Occipital lobe (tissue), 2 donors: ENCODE results near the gene GRID2. TPM values are rescaled to one million over a fixed set of nuclear protein-coding genes. Genes with fewer than 3 reads are reported as not detected.
"Not testable (repeated sequence)": the region's sequence is repeated elsewhere in the genome, so short reads cannot be mapped to it uniquely, and the experiment has no call there.

Experiments
- DNase-seq: peaks from one replicate; lab custom pipeline; 2025; lab: John Stamatoyannopoulos, UW
- total RNA-seq: library from RNA; depleted of rRNA; stranded (reverse); fragments of >200 nt; gene quantifications from one replicate; pipeline ENCODE4 v1.2.3, GENCODE V29; 2014

GRID2 gene
- total RNA-seq, 1 donor from 2014 or later = 21.8 TPM

DNA sequence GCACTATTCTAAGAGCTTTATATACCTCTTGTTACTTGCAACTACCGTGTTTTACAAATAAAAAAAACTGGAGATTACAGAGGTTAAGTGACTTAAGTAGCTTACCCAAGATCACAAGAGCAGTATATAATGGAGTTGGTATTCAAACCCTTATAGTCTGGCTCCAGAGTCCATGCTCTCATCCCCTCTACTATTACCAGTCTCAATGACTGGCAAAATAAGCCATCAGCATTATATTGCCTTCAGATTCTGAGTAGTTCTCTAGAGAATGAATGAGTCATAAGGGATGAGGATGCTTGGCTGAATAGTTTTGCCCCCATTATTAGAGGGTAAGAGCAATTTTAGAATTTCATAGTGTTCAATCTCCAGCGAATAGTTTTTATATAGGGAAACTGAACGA lies 1354.7 kb downstream of the GRID2 start:
- no peak for DNase-seq

DNA sequence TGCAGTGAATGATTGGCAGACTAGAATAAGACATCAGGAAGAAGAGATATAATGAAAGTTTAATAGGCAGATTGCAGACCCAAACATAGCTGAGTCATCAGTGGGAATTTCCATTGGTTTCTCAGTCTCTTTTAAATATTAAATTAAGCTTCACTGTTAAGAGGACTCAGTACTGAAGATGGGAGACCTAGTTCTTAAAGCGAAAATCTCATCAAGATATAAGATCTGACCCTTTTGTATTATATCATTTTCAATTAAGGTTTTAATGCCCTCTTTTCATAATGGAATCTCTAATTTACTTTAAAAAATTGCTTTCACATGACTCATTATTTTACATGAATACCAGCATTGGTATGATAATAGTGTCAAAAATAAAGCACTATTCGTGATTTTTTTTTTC lies 1355.9 kb downstream of the GRID2 start:
- no peak for DNase-seq

DNA sequence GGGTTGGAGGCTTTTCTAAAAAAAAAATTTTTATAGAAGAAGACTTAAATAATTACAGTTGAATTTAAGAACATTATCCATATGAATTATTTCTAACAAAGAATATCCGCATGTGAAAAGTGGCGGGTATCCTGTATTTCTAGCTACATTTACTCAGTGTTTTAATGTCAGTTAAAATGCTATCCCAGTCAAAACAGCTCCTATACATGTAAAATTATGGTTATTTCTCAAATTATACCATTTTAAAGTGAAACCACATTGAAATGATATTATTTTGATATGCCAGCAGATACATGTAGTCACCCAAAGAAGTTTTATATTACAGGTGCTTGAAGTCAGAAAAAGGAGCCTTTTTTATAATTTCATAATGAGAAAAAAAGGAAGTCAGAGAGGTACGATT lies 1356.3 kb downstream of the GRID2 start:
- DNase-seq = no peak

DNA sequence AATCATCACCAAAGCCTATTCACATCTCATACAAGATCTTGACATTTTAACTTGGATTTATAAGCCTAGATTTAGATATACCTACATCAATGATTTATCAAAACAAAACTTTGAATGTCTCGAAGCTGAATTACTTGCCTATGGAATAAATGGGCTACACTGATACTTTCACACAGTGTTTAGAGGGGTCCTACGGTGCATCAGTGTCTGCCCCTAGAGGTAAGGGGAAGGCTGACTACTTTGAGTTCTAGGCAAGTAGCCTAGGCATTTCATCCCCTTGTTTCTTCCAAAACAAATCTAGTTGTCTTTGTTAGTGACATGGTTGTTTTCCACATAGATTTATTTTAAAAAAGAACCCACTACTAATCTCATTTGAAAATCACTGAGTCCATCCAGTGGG lies 1366.7 kb downstream of the GRID2 start:
- no peak for DNase-seq

DNA sequence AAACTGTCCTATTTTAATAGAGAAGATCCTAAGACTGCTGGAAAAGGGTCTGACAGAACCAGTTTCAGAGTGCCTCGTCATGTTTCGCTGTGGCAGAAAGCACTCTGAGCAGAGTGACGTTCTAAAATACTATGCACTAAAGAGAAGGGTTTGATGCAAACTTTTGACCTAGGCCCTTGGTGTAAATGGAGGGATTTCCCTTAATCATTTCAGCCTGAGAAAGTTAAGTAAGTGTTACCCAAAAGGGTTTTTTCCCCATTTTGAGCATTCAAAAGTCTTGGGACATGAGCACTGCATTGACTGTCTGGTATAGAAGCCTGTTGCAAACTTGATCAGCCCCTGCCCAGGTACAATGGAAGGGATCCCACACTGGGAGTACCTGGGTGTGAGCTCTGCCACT lies 1367.3 kb downstream of the GRID2 start:
- no peak for DNase-seq

DNA sequence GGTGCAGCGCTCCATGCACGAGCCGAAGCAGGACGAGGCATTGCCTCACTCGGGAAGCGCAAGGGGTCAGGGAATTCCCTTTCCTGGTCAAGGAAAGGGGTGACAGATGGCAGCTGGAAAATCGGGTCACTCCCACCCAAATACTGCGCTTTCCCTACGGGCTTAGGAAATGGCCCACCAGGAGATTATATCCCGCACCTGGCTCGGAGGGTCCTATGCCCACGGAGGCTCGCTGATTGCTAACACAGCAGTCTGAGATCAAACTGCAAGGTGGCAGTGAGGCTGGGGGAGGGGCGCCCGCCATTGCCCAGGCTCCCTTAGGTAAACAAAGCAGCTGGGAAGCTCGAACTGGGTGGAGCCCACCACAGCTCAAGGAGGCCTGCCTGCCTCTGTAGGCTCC lies 1373.2 kb downstream of the GRID2 start:
- DNase-seq = not testable (repeated sequence)

DNA sequence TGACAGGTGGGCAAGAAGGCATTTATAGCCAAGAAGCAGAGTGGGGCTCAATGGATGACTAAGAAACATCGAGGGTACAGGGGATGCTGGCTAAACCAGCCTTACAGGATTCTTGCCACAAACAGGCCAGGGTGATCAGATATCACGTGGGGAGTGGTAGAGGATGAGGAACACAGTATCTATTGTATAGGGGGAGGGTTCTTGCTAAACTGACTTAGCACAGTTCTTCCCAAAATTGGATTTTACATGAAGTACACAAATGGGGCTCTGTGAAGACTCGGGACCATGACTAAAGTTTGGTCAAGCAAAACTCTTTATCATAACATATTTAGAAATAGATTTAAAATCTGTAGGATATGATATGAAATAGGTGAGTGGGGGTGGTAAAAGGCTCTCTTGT lies 1380.8 kb downstream of the GRID2 start:
- no peak for DNase-seq

DNA sequence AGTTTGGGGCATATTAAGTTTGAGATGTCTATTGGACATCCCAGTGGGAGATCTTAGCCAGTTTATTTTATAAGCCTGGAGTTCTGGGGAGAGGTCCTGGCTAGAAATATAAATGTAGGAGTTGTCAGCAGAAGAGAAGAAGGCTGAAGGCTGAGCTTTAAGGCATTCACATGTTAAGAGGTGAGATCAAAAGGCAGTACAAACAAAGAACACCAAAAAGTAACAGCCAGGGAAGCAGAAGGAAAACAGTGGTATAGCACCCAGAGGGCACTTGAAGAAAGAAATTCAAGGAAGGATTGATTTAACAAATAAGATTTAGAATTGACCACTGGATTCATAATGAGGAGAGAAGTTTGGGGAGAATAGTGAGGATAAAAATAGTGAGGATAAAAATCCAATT lies 1383.5 kb downstream of the GRID2 start:
- DNase-seq = no peak

DNA sequence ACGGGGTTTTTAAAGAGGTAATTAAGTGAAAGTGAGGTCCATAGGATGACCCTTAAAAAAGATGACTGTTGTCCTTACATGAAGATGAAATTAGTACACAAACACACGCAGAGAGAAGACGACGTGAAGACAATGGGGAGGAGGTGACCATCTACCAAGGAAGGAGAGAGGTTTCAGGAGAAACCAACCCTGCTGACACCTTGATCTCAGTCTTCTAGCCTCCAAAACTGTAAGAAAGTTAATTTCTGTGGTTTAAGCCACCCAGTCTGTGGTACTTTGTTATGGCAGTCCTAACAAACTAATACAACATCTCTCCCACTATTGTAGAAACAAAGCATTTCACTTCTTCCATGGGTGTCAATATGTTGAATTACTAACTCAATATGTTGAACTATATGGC lies 1385.2 kb downstream of the GRID2 start:
- no peak for DNase-seq

DNA sequence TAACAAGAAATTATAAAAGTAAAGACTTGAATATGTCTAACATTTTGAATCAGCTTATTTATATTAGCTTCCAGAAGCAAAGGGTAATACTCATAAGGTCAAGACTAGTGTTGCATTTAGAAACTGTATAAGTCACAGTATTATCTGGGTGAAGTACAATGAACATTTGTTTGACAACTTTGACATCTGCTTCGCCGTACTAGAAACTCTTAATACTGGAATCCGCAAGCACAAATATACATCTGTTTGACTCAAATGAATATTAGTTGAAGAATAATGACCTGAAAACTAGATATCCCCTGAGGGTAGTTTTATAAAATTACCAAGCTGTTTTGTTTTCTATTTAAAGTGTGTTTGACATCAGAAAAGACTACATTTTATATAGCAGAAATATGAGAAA lies 1389.4 kb downstream of the GRID2 start:
- no peak for DNase-seq

DNA sequence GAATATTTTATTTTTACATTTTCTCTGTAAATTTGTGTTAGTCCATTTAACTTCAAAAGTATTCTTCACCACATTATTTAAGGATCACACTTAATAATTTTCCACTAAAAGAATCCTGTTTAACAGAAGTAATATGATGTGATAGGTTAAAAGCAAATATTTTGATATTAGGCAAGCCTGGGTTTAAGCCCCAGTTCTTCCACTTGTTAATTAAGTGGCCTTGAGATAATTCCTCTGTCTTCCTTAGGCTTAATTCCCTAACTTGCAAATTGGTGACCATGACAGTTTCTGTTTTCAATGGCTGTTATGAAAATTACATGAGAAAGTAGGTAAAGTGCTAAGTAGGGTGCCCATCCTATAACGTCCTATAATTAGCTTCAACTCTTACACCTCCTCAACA lies 1394.9 kb downstream of the GRID2 start:
- no peak for DNase-seq

DNA sequence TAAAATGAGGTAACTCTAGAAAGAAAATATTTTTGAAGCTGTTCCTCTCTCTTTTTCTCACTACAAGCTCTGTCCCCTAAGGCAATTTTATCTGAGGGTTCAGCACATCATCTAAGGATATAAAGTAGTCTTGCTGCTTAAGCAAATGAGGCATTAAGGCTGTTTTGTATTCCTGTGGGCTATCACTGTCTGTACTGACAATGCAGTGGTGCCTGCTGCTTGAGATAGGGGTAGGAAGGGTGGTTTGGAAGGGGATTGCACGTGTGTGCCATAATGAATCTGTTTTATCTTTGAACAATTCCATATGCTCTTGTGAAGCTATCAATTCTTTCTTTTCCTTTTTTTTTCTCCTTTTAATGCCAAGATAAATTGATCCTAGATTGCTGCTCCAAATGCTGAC lies 1396.8 kb downstream of the GRID2 start:
- DNase-seq = no peak

DNA sequence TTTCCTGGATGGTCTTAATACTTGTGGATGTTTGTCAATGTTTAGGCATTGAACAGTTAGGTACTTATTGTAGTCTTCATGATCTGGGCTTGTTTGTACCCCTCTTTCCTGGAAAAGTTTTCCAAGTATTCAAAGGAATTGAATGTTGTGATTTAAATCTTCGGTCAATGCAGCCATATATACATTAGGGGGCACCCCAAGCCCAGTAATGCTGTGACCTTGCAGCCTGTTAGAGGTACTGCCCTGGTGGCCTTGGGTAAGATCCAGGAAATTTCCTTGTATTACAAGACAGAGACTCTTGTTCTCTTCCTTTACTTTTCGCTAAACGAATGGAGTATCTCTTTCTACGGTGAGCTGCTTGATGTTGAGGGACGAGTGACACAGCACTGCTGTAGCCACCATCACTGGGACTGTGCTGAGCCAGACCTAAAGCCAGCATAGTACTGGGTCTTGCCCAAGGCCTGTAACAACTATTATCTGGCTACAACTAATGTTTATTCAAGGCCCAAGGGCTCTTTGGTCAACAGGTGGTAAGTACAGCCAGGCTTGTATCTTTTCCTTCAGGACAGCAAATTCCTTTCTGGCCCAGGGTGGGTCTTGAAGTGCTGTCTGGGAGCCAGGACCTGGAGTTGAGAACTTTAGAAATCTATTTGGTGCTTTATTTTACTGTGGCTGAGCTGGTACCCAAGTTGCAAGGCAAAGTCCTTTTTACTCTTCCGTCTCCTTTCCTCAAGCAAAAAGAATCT lies 1406.5 kb downstream of the GRID2 start:
- DNase-seq = no peak

DNA sequence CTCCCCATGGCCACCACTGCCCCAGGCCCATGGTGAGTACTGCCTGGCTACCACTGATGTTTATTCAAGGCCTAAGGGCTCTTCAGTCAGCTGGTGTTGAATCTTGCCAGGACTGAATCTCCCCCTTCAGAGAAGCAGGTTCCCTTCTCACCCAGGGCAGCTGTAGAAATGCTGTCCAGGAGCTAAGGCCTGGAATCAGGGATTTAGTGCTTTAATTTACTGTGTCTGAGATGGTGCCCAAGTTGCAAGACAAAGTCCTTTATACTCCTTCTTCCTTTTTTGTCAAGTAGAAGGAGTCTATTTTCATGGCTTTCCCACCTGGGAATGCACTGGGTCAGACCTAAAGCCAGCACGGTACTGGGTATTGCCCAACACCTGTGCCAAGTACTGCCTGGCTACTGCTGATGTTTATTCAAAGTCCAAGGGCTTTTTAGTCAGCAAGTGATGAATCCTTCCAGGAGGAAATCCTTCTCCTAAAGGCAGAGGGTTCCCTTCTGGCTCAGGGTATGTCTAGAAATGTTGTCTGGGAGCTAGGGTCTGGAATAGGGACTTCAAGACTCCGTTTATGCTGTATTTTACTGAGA lies 1407.2 kb downstream of the GRID2 start:
- DNase-seq = no peak

DNA sequence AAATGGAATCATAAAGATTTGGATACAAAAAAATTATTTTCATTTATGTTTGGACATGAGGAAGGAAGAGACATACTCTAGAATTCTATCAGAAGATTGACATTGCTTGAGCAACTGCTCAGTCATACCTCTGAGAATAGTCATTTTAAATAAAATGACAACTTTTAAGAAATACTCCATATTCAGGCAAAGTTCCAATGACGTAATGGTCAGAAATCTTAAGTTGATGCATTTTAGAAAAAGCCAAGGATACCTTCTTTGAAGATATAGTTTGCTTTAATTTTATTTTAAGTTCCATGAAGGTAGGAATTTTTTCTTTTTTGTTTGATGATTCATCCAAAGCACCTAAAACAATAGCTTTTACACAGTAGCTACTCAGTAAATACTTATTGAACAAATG lies 1414.5 kb downstream of the GRID2 start:
- no peak for DNase-seq

DNA sequence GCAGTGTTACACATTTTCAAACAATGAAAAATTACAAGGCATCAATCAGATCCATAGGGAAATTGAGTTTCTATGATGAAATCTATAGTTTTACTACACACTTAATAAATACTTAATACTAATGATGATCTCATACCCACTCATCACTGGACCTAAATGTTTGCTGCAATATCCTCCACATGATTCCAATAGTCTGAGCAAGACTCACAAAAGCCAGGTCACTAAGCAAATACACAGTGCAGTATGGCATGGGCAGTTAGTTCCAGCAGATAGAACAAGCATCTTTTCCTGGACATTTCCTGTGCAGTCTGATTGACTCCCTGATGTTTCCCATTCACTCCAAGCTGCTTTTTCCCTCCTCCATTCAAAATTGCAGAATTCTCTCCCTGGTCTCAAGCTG lies 1415.8 kb downstream of the GRID2 start:
- DNase-seq = no peak

DNA sequence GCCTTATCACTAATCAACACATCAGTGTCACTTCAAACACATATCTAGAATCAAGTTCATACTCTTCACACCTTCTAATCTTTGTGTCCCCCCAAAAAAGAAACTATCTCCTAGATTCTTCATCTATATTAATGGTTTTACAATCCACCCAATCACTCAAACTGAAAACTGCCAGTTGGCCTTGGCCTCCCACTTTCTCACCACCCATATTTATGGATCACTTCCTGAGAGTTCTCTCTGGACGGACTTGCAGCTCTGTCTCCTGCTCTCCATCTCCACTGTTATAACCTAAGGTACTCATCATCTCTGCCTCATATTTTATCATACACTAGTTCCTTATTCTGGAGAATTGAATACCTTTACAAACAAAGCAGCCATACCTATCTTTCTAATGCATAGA lies 1418.7 kb downstream of the GRID2 start:
- no peak for DNase-seq

DNA sequence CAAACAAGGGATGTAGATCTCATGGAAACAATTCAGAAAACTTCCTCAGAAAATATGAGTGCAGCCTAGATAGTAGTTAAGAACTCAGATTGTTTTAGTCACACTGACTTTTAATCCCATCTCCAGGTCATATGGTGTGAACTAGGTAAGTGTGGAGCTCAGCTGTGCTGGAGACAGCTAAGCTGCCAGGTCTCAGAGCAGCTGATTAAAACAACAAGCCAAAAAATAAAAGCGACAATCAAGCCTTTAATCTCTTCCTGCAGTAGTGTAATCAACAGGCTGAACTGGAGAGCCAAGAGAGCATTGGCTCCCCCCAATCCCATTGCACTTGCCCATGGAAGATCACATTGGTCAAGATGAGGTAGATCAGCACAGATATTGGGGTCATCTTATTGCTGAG lies 1426.5 kb downstream of the GRID2 start:
- DNase-seq = no peak

DNA sequence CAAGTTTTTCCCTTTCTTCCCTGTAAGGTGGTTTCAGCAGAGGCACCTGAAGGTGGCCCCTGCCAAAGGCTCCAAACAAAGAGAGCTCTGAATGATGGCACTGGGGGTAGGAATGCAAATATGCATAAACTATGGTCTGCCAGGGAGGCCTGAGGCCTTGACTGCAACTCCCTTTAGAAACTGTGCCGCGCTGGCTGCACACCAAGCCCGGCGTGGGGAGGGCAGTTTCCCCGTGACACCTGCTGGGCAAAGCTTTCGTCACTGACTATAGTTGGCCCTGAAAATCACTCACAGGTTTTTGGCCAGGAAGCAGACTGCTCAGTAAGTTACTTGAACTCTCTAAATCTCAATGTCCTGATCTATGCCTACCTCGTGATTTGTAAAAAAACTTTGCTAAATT lies 1427.0 kb downstream of the GRID2 start:
- no peak for DNase-seq

DNA sequence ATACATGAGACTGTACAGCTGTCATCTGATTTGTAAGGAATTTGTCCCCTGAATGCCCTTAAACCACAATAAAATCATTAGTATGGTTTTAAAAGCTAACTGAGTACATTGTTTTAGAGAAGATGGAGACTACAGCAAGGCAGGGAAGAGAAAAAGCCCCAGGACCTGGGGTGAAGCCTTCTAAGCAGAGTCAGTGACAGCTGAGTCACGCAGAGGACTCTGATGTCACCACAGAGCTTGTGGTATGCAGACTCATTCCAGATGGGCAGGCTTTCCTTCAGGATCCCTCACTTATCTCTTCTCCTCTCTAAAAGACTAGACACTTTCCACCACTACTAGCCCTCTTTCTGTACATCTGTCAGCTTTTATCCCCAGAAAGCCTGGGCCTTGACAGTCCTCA lies 1427.7 kb downstream of the GRID2 start:
- DNase-seq = no peak

DNA sequence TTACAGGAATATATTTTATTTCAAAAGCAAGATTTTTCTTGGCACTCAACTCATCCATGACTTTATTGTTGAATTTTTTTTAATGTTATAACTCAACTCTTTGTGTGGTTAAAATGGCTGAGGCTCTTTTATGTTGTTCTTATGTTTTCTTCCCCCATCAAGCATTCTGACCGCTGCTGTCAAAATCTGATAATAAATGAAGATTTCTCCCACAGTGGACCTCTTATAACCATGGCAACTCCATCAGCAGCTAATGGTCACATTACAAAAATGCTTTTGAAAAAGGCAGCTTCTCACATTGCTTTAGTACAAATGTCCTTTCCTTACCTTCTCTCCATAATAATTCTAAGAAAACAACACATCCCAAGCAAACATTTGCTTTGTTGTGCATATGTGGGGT lies 1428.7 kb downstream of the GRID2 start:
- no peak for DNase-seq

DNA sequence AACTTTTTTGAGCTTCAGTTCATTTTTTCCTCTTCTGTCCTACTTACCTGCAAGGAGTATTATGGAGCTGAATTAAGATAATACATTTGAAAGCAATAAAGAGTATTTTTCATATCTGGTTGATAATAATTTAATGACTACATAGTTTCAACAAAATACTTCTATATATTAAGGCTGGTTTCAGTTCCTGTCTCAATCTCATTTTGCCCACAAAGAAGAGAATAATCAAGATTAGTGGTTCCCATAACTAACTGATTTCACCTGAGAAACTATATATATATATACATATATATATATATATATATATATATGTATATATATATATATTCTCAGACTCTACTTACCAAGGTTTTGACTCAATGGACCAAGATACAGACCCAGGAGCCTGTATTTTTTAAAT lies 1437.1 kb downstream of the GRID2 start:
- no peak for DNase-seq

DNA sequence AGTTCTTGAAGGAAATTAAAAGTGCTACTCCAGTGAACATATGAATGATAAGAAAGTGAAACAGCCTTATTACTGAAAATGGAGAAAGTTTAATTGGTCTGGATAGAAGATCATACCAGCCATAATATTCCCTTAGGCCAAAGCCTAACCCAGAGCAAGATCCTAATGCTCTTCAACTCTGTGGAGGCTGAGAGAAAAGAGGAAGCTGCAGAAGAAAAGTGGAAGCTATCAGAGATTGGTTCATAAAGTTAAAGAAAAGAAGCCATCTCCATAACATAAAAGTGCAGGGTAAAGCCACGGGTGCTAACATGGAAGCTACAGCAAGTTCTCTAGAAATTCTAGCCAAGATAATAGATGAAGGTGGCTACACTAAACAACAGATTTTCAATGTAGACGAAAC lies 1439.3 kb downstream of the GRID2 start:
- no peak for DNase-seq

DNA sequence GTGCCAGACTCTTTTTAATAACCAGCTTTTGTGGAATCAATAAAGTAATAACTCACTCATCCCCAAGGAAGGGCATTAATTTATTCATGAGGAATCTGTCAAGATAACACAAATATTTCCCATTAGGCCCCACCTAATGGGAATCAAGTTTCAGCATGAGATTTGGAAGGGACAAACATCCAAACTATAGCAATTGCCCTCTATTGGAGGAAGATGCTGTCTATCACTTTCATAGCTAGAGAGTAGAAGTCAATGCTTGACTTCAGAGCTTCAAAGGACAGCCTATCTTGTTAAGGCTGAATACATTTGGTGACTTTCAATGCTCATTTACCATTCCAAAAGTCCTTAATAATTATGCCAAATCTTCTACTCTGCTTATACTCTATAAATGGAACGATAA lies 1439.9 kb downstream of the GRID2 start:
- DNase-seq = no peak
